AG20443 (cell line): ENCODE results near the gene LRBA.
"Not testable (repeated sequence)": the region's sequence is repeated elsewhere in the genome, so short reads cannot be mapped to it uniquely, and the experiment has no call there.

Source experiments
- DNase-seq: peaks from one replicate; pipeline ENCODE4 v3.0.0; 2012; ENCODE audit warnings: low spot score, mixed read lengths

Gene LRBA

DNA sequence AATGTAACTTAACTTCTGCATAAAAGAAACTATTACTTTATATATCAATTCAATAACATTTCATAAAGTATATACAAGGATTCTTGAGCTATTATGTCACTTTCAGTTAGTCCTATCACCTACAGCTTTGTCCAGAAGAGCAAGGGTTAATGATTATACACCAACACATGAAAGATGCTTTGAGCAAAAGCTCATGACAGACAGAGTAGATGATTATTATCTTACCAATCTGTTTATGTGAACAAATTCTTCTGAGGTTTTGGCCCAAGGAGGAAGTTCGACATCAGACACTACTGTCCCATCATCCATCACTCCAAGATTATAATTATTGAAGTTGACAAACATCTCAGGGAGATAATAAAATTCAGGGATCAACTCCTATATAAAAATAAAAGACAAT, 599.9 kb downstream of the LRBA start:
- DNase-seq: no peak

- no peak for DNase-seq
Measured at GRCh38 chr4:150411520-150411919, 603.6 kb downstream of the LRBA start.

DNA sequence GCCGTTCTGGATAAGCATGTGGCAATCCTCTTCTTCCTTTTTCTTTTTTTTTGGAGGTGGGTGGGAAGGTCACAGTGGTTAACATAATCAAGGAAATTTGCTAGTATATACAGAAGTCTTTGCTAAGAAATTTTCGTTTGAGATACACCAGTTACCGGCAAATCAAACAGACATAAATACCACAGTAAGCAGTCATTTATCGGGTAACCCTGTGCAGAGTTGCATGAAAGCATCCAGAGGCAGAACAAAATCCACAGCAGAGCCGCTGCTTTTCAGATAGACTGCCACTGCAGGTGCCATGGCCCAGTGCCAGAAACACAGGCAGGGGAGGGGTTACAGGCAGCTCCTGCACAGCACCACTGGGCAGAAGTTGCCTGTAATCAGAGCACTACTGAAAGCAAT, 612.2 kb downstream of the LRBA start:
- no peak for DNase-seq

GRCh38 chr4:150401083-150401687, 613.9 kb downstream of the LRBA start:
- DNase-seq: no peak

- no peak for DNase-seq
Measured at GRCh38 chr4:150395872-150396271, 619.2 kb downstream of the LRBA start.

DNA sequence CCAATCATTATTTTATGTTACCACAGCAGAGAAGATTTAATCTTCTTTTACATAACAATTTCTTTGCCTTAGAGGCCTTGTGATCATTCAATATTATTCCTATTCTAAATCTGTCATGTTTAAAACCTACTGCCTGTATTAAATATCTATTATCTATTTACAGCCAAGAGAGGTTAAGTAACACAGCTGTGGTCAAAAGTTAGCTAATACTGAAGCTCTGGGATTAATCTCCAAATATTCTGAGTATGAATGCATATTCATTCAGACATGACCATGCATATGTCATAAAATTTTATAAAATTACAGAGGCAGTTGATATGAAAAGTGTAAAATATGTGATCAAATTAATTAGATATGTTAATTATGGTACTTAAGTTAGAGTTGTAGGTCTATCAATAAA, 621.0 kb downstream of the LRBA start:
- no peak for DNase-seq

DNA sequence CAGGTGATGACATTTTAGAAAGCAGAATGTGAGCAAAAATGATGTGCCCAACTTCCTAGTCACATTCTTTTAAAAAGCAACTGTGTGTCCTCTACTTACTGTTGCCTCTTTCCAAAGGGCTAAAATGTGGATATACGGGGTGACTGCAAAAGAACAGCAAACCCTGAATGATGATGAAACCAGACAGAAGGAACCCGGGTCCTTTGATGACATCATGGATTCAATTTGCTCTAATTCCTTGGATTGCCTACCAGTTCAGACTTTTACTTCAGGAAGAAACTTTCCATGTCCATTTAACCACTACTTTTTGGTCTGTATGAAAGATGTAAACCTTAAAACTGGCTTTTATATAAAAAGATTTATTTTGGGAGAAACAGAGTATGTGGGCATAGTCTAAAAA, 624.0 kb downstream of the LRBA start:
- DNase-seq: no peak

DNA sequence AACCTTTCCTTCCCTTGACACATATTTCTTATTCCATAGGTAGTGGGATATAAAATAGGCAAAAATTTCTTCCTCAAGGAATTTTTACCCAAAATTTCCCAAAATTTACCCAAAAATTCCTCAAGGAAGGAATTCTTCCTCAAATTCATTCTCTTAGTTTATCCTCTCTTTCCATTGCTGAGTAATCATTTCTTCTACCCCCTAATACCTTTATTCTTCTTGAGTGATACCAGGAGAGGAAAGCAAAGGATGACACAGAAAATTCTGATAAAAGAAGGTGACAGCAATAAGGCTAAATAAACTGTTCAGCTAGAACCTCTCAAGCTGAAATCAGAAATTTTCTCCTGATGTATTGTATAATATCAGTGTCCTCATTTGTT, 624.6 kb downstream of the LRBA start:
- DNase-seq: no peak

GRCh38 chr4:150389896-150390530, 625.1 kb downstream of the LRBA start:
- no peak for DNase-seq

- no peak for DNase-seq
Measured at GRCh38 chr4:150387981-150388380, 627.1 kb downstream of the LRBA start.

GRCh38 chr4:150386415-150386814, 628.7 kb downstream of the LRBA start:
- DNase-seq: not testable (repeated sequence)

GRCh38 chr4:150385606-150386005, 629.5 kb downstream of the LRBA start:
- DNase-seq: peak; percentile 88

DNA sequence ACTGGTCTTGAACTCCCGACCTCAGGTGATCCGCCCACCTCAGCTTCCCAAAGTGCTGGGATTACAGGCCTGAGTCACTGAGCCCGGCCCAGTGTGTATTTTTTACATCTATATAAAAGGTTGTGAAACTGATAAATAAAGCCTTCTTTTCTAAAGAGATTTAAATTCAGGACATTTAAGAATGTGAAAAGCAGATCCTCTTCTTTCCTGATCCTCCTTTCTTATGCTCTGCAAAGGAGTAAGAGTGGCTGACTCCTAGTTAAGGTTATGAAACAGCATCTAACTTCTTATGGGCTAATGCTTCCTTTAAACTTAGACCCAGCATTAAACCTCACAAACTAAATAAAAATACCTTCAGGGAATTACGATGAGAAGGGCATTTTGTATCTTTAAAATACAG, 630.8 kb downstream of the LRBA start:
- DNase-seq: no peak

- peak; percentile 9 for DNase-seq
Measured at GRCh38 chr4:150382028-150382427, 633.1 kb downstream of the LRBA start.

- DNase-seq: no peak
Measured at GRCh38 chr4:150381609-150382008, 633.5 kb downstream of the LRBA start.

- DNase-seq: no peak
Measured at GRCh38 chr4:150381036-150381435, 634.0 kb downstream of the LRBA start.

- no peak for DNase-seq
Measured at GRCh38 chr4:150379454-150379853, 635.6 kb downstream of the LRBA start.

DNA sequence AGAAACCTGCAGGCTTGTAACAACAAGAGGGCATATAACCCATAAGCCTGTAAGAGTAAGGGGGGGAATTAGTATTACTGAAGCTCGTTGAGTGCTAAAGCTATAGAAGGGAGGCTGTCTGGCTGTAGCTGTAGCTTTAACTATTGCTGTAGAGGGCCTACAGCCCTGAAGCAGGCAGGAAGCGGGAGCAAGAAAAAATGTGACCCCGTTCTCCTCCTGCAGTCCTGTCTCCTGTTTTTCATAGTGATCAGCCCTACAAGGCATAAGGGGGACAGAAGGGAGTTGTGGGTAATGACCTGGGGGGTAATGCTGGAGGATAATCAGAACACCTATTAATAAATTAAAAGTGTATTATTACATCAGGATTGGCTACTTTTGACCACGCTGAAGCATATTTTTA, 640.1 kb downstream of the LRBA start:
- DNase-seq: no peak

DNA sequence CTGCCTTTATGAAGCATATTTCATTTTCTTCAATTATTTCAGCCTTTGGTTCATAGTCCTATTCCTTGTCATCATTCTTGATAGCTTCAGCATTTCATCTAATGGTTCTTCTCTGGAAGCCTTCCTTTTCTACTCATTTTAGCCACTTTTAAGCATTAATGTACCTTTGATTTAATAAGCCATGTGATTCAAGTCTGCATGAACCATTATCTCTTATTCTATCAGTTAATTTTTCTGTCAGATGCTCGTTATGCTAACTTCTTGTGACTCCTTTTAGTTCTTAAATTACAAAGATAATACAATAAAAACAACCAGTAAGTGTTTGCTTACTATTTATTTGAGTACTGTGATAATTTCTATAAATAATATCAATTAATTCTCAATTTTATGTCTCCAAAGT, 643.2 kb downstream of the LRBA start:
- DNase-seq: no peak

- DNase-seq: no peak
Measured at GRCh38 chr4:150369434-150370380, 645.4 kb downstream of the LRBA start.

- DNase-seq: no peak
Measured at GRCh38 chr4:150368667-150369066, 646.4 kb downstream of the LRBA start.

- DNase-seq: no peak
Measured at GRCh38 chr4:150367326-150367725, 647.8 kb downstream of the LRBA start.

- no peak for DNase-seq
Measured at GRCh38 chr4:150366487-150366999, 648.5 kb downstream of the LRBA start.
